Mucosa of gallbladder (tissue), 1 donor: ENCODE data around the gene EMC9. TPM values are rescaled to one million over a fixed set of nuclear protein-coding genes. Genes with fewer than 3 reads are reported as not detected.

Experiments used
- DNase-seq: peaks from one replicate; pipeline ENCODE4 v3.0.0-alpha.2; 2020; ENCODE audit warnings: low spot score
- total RNA-seq: library from RNA; stranded (reverse); gene quantifications from one replicate; pipeline ENCODE4 v1.2.1, GENCODE V29; 2021
- donor health status: DM: no; HTN: no; CAD: no.

EMC9 gene
- total RNA-seq, result 24.0 TPM

- DNase-seq, result peak; percentile 100
Observed at GRCh38 chr14:24141097-24141880, at the start of gene EMC9. EMC9 (minus strand) TSS chr14:24141591; CDS start chr14:24141304, 287 bp downstream.

GRCh38 chr14:24190416-24190815 is 49.0 kb upstream of the EMC9 start:
- DNase-seq, result no peak

GRCh38 chr14:24189460-24189859 is 48.1 kb upstream of the EMC9 start:
- no peak for DNase-seq

GRCh38 chr14:24189059-24189375 is 47.6 kb upstream of the EMC9 start:
- DNase-seq, result no peak

- DNase-seq, result peak; percentile 96
Observed at GRCh38 chr14:24188251-24189058, 47.1 kb upstream of the EMC9 start, which contains the start of gene IPO4. IPO4 (minus strand) TSS chr14:24188816; CDS start chr14:24188787, 29 bp downstream.

- no peak for DNase-seq
Observed at GRCh38 chr14:24187539-24187915, 46.1 kb upstream of the EMC9 start.

GRCh38 chr14:24186831-24187538 is 45.6 kb upstream of the EMC9 start:
- DNase-seq, result no peak

GRCh38 chr14:24185741-24186140 is 44.4 kb upstream of the EMC9 start:
- DNase-seq, result no peak

- no peak for DNase-seq
Observed at GRCh38 chr14:24185026-24185425, 43.6 kb upstream of the EMC9 start.

- no peak for DNase-seq
Observed at GRCh38 chr14:24184104-24184970, 42.9 kb upstream of the EMC9 start.

GRCh38 chr14:24183014-24183481 is 41.7 kb upstream of the EMC9 start:
- DNase-seq, result no peak

- no peak for DNase-seq
Observed at GRCh38 chr14:24182110-24182882, 40.9 kb upstream of the EMC9 start.

- DNase-seq, result no peak
Observed at GRCh38 chr14:24181371-24182077, 40.1 kb upstream of the EMC9 start.

GRCh38 chr14:24179961-24180796 is 38.8 kb upstream of the EMC9 start:
- DNase-seq, result no peak

- no peak for DNase-seq
Observed at GRCh38 chr14:24179294-24179960, 38.0 kb upstream of the EMC9 start.

- DNase-seq, result no peak
Observed at GRCh38 chr14:24178399-24179178, 37.2 kb upstream of the EMC9 start.

GRCh38 chr14:24177891-24178290 is 36.5 kb upstream of the EMC9 start:
- no peak for DNase-seq
